HUES48 (cell line): Measurements from ENCODE around the gene IBTK.
A peak's percentile ranks its signal among the peaks of the same experiment; 100 is the strongest.
"Not testable (repeated sequence)": the region's sequence is repeated elsewhere in the genome, so short reads cannot be mapped to it uniquely, and the experiment has no call there.

Experiments
- H3K27ac ChIP-seq: one replicate; pipeline ENCODE4 v1.7.0; 2013; ENCODE audit warnings: low read depth, low read length, inconsistent platforms
- H3K27me3 ChIP-seq: 2 replicates; pipeline ENCODE4 v1.6.1; 2013; ENCODE audit warnings: mild to moderate bottlenecking, low read length; ENCODE audit not compliant: control insufficient read depth, insufficient read depth
- H3K36me3 ChIP-seq: 2 replicates; pipeline ENCODE4 v1.6.1; 2013; ENCODE audit warnings: low read length; ENCODE audit not compliant: control insufficient read depth, insufficient read depth
- H3K4me1 ChIP-seq: 2 replicates; pipeline ENCODE4 v1.6.1; 2013; ENCODE audit warnings: mild to moderate bottlenecking, low read length; ENCODE audit not compliant: control insufficient read depth, insufficient read depth
- H3K4me3 ChIP-seq: 2 replicates; pipeline ENCODE4 v1.5.1; 2013; ENCODE audit warnings: mild to moderate bottlenecking, low read depth, low read length
- H3K9ac ChIP-seq: 2 replicates; pipeline ENCODE4 v1.6.1; 2013; ENCODE audit warnings: mild to moderate bottlenecking, low read depth, low read length, moderate library complexity
- H3K9me3 ChIP-seq: 2 replicates; pipeline ENCODE4 v1.6.1; 2013; ENCODE audit warnings: low read length; ENCODE audit not compliant: control insufficient read depth, insufficient read depth

The IBTK gene

GRCh38 chr6:82178077-82178758 is 69.3 kb downstream of the IBTK start:
- Histone ChIP-seq H3K27ac (no peak overlapping the region), H3K4me3 (no peak overlapping the region)

GRCh38 chr6:82176616-82177015 is 70.9 kb downstream of the IBTK start:
- H3K27ac ChIP-seq = no peak overlapping the region
- no peaks in the 10 kb centered on the region for H3K27me3 ChIP-seq
- peaks cover 74% of the 10 kb centered on the region for H3K36me3 ChIP-seq
- H3K9me3 ChIP-seq = no peaks in the 10 kb centered on the region
- no peak overlapping the region for H3K9ac ChIP-seq
- H3K4me3 ChIP-seq = no peak overlapping the region
- no peaks in the 10 kb centered on the region for H3K4me1 ChIP-seq

More at GRCh38 chr6:82178077-82178758, 69.3 kb downstream of the IBTK start:
- Histone ChIP-seq H3K9me3 (no peaks in the 10 kb centered on the region), H3K27me3 (no peaks in the 10 kb centered on the region), H3K36me3 (peaks cover 72% of the 10 kb centered on the region), H3K9ac (no peak overlapping the region), H3K4me1 (no peaks in the 10 kb centered on the region)

GRCh38 chr6:82172594-82172993 is 75.0 kb downstream of the IBTK start:
- no peak overlapping the region for H3K27ac ChIP-seq
- H3K9me3 ChIP-seq = no peaks in the 10 kb centered on the region
- H3K36me3 ChIP-seq = peaks cover 75% of the 10 kb centered on the region
- no peaks in the 10 kb centered on the region for H3K4me1 ChIP-seq
- H3K27me3 ChIP-seq = no peaks in the 10 kb centered on the region
- H3K9ac ChIP-seq = no peak overlapping the region
- no peak overlapping the region for H3K4me3 ChIP-seq

- Histone ChIP-seq H3K27ac (no peak overlapping the region), H3K27me3 (no peaks in the 10 kb centered on the region), H3K4me1 (no peaks in the 10 kb centered on the region), H3K4me3 (no peak overlapping the region), H3K36me3 (peaks cover 64% of the 10 kb centered on the region), H3K9me3 (no peaks in the 10 kb centered on the region), H3K9ac (no peak overlapping the region)
These were observed 78.2 kb downstream of the IBTK start for GRCh38 chr6:82169138-82169876.

- H3K9me3 ChIP-seq = no peaks in the 10 kb centered on the region
- H3K27ac ChIP-seq = no peak overlapping the region
These were observed 81.1 kb downstream of the IBTK start for GRCh38 chr6:82166493-82166892.

GRCh38 chr6:82160255-82160990 is 87.1 kb downstream of the IBTK start:
- H3K9ac ChIP-seq = no peak overlapping the region
- H3K27me3 ChIP-seq = no peaks in the 10 kb centered on the region
- H3K4me3 ChIP-seq = no peak overlapping the region
- no peaks in the 10 kb centered on the region for H3K9me3 ChIP-seq
- H3K36me3 ChIP-seq = no peaks in the 10 kb centered on the region
- H3K27ac ChIP-seq = no peak overlapping the region
- H3K4me1 ChIP-seq = no peaks in the 10 kb centered on the region

More at GRCh38 chr6:82166493-82166892, 81.1 kb downstream of the IBTK start:
- H3K4me3 ChIP-seq = no peak overlapping the region
- no peak overlapping the region for H3K9ac ChIP-seq
- H3K4me1 ChIP-seq = no peaks in the 10 kb centered on the region
- no peaks in the 10 kb centered on the region for H3K27me3 ChIP-seq
- H3K36me3 ChIP-seq = peaks cover 36% of the 10 kb centered on the region

- not testable (repeated sequence) for H3K4me1 ChIP-seq, H3K27ac ChIP-seq, H3K27me3 ChIP-seq, H3K4me3 ChIP-seq, H3K9ac ChIP-seq, H3K36me3 ChIP-seq, H3K9me3 ChIP-seq
These were observed 94.8 kb downstream of the IBTK start for GRCh38 chr6:82152786-82153185.

GRCh38 chr6:82151147-82151546 is 96.4 kb downstream of the IBTK start:
- not testable (repeated sequence) for H3K9ac ChIP-seq, H3K4me3 ChIP-seq, H3K36me3 ChIP-seq, H3K27ac ChIP-seq, H3K4me1 ChIP-seq, H3K9me3 ChIP-seq, H3K27me3 ChIP-seq

GRCh38 chr6:82145926-82146452 is 101.6 kb downstream of the IBTK start:
- H3K4me3 ChIP-seq = no peak overlapping the region
- H3K9ac ChIP-seq = no peak overlapping the region
- H3K4me1 ChIP-seq = no peaks in the 10 kb centered on the region; the same call in 1 of the 2 replicates
- H3K27ac ChIP-seq = no peak overlapping the region
- H3K9me3 ChIP-seq = no peaks in the 10 kb centered on the region
- no peaks in the 10 kb centered on the region for H3K36me3 ChIP-seq
- no peaks in the 10 kb centered on the region for H3K27me3 ChIP-seq

GRCh38 chr6:82144852-82145340 is 102.6 kb downstream of the IBTK start:
- Histone ChIP-seq H3K4me3 (no peak overlapping the region), H3K9me3 (no peaks in the 10 kb centered on the region), H3K36me3 (no peaks in the 10 kb centered on the region), H3K27me3 (no peaks in the 10 kb centered on the region), H3K9ac (no peak overlapping the region), H3K4me1 (no peaks in the 10 kb centered on the region; the same call in 1 of the 2 replicates), H3K27ac (peak overlapping the region; percentile 54)
